GM13977 (cell line): ENCODE results near the gene DHODH.
"Not testable (repeated sequence)": the region's sequence is repeated elsewhere in the genome, so short reads cannot be mapped to it uniquely, and the experiment has no call there.

Experiments
- DNase-seq: peaks from one replicate; pipeline ENCODE4 v3.0.0; 2012; ENCODE audit warnings: low spot score
- in situ Hi-C: fragments of 300-500 bp; cut with MboI; formaldehyde crosslinking; loops from one replicate; pipeline ENCODE4 v1.12.0; 2022; ENCODE audit warnings: low sequenced_read_pairs, low pct_unique_long_range_greater_than_20kb, mixed read lengths, inconsistent platforms; ENCODE audit not compliant: unreplicated experiment
- TF ChIP-seq, protein P1 (sequence below): IDR thresholded peaks from 2 replicates; pipeline ENCODE4 v1.5.1; 2012; ENCODE audit warnings: mild to moderate bottlenecking, control low read depth; ENCODE audit not compliant: insufficient read depth; ENCODE audit errors: extremely low read depth, missing control alignments

Gene DHODH

GRCh38 chr16:72061564-72061963, 53.0 kb downstream of the DHODH start:
- TF ChIP-seq, protein P1, sequence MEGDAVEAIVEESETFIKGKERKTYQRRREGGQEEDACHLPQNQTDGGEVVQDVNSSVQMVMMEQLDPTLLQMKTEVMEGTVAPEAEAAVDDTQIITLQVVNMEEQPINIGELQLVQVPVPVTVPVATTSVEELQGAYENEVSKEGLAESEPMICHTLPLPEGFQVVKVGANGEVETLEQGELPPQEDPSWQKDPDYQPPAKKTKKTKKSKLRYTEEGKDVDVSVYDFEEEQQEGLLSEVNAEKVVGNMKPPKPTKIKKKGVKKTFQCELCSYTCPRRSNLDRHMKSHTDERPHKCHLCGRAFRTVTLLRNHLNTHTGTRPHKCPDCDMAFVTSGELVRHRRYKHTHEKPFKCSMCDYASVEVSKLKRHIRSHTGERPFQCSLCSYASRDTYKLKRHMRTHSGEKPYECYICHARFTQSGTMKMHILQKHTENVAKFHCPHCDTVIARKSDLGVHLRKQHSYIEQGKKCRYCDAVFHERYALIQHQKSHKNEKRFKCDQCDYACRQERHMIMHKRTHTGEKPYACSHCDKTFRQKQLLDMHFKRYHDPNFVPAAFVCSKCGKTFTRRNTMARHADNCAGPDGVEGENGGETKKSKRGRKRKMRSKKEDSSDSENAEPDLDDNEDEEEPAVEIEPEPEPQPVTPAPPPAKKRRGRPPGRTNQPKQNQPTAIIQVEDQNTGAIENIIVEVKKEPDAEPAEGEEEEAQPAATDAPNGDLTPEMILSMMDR: no peak
- DNase-seq: no peak
- in situ Hi-C loops: no loop called here

- in situ Hi-C loops: no loop called here
- TF ChIP-seq, protein P1: no peak
- DNase-seq: no peak
These were observed 55.9 kb downstream of the DHODH start for GRCh38 chr16:72064361-72064894.

DNA sequence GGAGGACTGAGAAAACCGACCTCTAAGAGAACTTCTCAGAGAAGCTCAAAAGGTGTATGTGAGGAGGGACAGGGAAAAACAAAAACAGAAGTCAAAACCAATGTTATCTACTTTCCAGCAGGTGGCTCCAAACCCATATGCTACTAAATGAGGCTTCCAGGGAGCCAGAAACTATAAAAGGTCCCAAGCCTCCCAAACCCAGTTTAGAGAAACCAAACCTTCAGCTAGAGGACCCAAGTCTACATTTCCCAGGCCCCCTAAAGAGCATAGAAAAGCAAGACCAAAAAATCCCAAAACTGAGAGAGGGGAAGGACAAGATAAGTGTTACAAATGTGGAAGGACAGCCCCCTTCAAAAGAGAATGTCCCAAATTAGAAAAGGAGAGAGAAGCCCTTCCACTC, 58.2 kb downstream of the DHODH start:
- DNase-seq: peak; percentile 50
- TF ChIP-seq, protein P1: peak; percentile 69
- in situ Hi-C loops: no loop called here

DNA sequence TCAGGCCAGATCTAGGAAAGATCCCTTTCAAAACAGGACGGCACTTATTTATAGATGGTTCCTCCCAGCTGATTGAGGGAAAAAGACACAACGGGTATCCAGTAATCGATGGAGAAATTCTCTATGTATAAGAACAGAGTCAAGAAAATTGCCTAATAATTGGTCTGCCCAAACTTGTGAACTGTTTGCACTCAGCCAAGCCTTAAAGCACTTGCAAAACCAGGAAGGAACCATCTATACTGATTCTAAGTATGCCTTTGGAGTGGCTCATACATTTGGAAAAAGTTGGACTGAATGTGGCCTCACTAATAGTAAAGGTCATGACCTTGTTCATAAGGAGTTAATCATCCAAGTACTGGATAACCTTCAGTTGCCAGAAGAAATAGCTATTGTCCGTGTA, 60.4 kb downstream of the DHODH start:
- in situ Hi-C loops: no loop called here
- DNase-seq: no peak
- TF ChIP-seq, protein P1: no peak

- TF ChIP-seq, protein P1: no peak
- DNase-seq: no peak
- in situ Hi-C loops: no loop called here
These were observed 64.2 kb downstream of the DHODH start for GRCh38 chr16:72072514-72073342.

GRCh38 chr16:72073560-72074230, 65.2 kb downstream of the DHODH start:
- DNase-seq: no peak
- TF ChIP-seq, protein P1: no peak
- in situ Hi-C loops: no loop called here

- in situ Hi-C loops, DNase-seq: not testable (repeated sequence)
These were observed 66.5 kb downstream of the DHODH start for GRCh38 chr16:72075067-72075466.
